Neural cell (in vitro differentiated cells): ENCODE measurements around the gene KRTAP6-2. TPM values are rescaled to one million over a fixed set of nuclear protein-coding genes. Genes with fewer than 3 reads are reported as not detected.

Experiments
- H2AFZ ChIP-seq: fragments of 200-600, 300-800 bp; sonication (generic), shearing (Covaris generic); 2 replicates; pipeline ENCODE4 v1.6.0; 2014; ENCODE audit warnings: low read depth, mild to moderate bottlenecking, antibody characterized with exemption, low read length, moderate library complexity
- H3F3A ChIP-seq: fragments of 200-600 bp; shearing (Covaris generic); 2 replicates; pipeline ENCODE4 v1.6.1; 2016; ENCODE audit warnings: mild to moderate bottlenecking, moderate library complexity, mixed read lengths, antibody characterized with exemption, low read length; ENCODE audit not compliant: insufficient read depth, poor library complexity, severe bottlenecking
- H3K27ac ChIP-seq: fragments of 200-600, 300-800 bp; sonication (generic), shearing (Covaris generic); 2 replicates; pipeline ENCODE4 v1.5.1; 2014; ENCODE audit warnings: mild to moderate bottlenecking, low read length, moderate library complexity
- H3K27me3 ChIP-seq: fragments of 300-800, 200-600 bp; sonication (generic), shearing (Covaris generic); 2 replicates; pipeline ENCODE4 v1.6.0; 2014; ENCODE audit warnings: mild to moderate bottlenecking, low read depth, low read length, moderate library complexity; ENCODE audit not compliant: insufficient read depth
- H3K36me3 ChIP-seq: fragments of 300-800, 200-600 bp; sonication (generic), shearing (Covaris generic); 2 replicates; pipeline ENCODE4 v1.5.1; 2014; ENCODE audit warnings: mild to moderate bottlenecking, antibody characterized with exemption, low read length, moderate library complexity; ENCODE audit not compliant: insufficient read depth
- H3K4me2 ChIP-seq: fragments of 300-800, 200-600 bp; sonication (generic), shearing (Covaris generic); 2 replicates; pipeline ENCODE4 v1.6.0; 2014; ENCODE audit warnings: mild to moderate bottlenecking, low read length
- H3K4me3 ChIP-seq: fragments of 300-800, 200-600 bp; sonication (generic), shearing (Covaris generic); 2 replicates; pipeline ENCODE4 v1.5.1; 2014; ENCODE audit warnings: mild to moderate bottlenecking, low read length, moderate library complexity
- H3K79me2 ChIP-seq: fragments of 200-600 bp; shearing (Covaris generic); replicated peaks from 2 replicates; pipeline ENCODE4 v1.6.0; 2014; ENCODE audit warnings: mild to moderate bottlenecking, low read length, moderate library complexity; ENCODE audit not compliant: insufficient read depth
- H3K9ac ChIP-seq: fragments of 300-800, 200-600 bp; sonication (generic), shearing (Covaris generic); 2 replicates; pipeline ENCODE4 v1.6.1; 2016; ENCODE audit warnings: mild to moderate bottlenecking, low read length, mixed read lengths
- H3K9me2 ChIP-seq: fragments of 200-600 bp; shearing (Covaris generic); 2 replicates; pipeline ENCODE4 v1.6.1; 2016; ENCODE audit warnings: mild to moderate bottlenecking, low read length, mixed read lengths; ENCODE audit not compliant: insufficient read depth
- H3K9me3 ChIP-seq: fragments of 200-600, 300-800 bp; sonication (generic), shearing (Covaris generic); 2 replicates; pipeline ENCODE4 v1.6.1; 2016; ENCODE audit warnings: mild to moderate bottlenecking, mixed run types, low read length, moderate library complexity, mixed read lengths
- H4K20me1 ChIP-seq: fragments of 200-600 bp; shearing (Covaris generic); 2 replicates; pipeline ENCODE4 v1.6.1; 2016; ENCODE audit warnings: mild to moderate bottlenecking, mixed run types; ENCODE audit not compliant: insufficient read depth
- EP300 ChIP-seq: fragments of 450-650 bp; conservative IDR thresholded peaks from 2 replicates; pipeline ENCODE4 v1.6.1; 2014; ENCODE audit warnings: antibody characterized with exemption, mild to moderate bottlenecking, moderate library complexity; ENCODE audit not compliant: poor library complexity, severe bottlenecking
- EZH2 ChIP-seq: fragments of 200-600, 300-800 bp; shearing (Covaris generic), sonication (generic); IDR thresholded peaks from 2 replicates; pipeline ENCODE4 v1.6.1; 2014; ENCODE audit warnings: antibody characterized with exemption, low read length, borderline replicate concordance, mild to moderate bottlenecking; ENCODE audit not compliant: insufficient read depth, poor library complexity, severe bottlenecking
- MXI1 ChIP-seq: fragments of 450-650 bp; conservative IDR thresholded peaks from 2 replicates; pipeline ENCODE4 v1.6.1; 2014; ENCODE audit warnings: antibody characterized with exemption, mild to moderate bottlenecking; ENCODE audit not compliant: poor library complexity, severe bottlenecking
- POLR2AphosphoS5 ChIP-seq: IDR thresholded peaks from 2 replicates; pipeline ENCODE4 v1.6.1; 2012
- RAD21 ChIP-seq: fragments of 450-650 bp; conservative IDR thresholded peaks from 2 replicates; pipeline ENCODE4 v1.6.1; 2014; ENCODE audit warnings: antibody characterized with exemption, mild to moderate bottlenecking, moderate library complexity
- SMC3 ChIP-seq: fragments of 450-650 bp; conservative IDR thresholded peaks from 2 replicates; pipeline ENCODE4 v1.6.1; 2014; ENCODE audit warnings: antibody characterized with exemption, mild to moderate bottlenecking, moderate library complexity; ENCODE audit not compliant: poor library complexity
- TAF1 ChIP-seq: IDR thresholded peaks from 2 replicates; pipeline ENCODE4 v1.6.1; 2012; ENCODE audit warnings: low read depth
- polyA plus RNA-seq: library from polyadenylated mRNA; depleted of rRNA; stranded (reverse); fragments of >200 nt; gene quantifications from 2 replicates; pipeline ENCODE4 v1.2.3, GENCODE V29; 2014
- TF ChIP-seq, protein P1 (sequence below): fragments of 450-650 bp; IDR thresholded peaks from 2 replicates; pipeline ENCODE4 v1.5.1; 2014; ENCODE audit warnings: antibody characterized with exemption, mild to moderate bottlenecking, moderate library complexity; ENCODE audit not compliant: poor library complexity, severe bottlenecking
- TF ChIP-seq, protein P2 (sequence below): IDR thresholded peaks from 2 replicates; pipeline ENCODE4 v1.6.1; 2012; ENCODE audit warnings: borderline replicate concordance

The KRTAP6-2 gene
- polyA plus RNA-seq, 1 donor from 2014 or later, result not detected

DNA sequence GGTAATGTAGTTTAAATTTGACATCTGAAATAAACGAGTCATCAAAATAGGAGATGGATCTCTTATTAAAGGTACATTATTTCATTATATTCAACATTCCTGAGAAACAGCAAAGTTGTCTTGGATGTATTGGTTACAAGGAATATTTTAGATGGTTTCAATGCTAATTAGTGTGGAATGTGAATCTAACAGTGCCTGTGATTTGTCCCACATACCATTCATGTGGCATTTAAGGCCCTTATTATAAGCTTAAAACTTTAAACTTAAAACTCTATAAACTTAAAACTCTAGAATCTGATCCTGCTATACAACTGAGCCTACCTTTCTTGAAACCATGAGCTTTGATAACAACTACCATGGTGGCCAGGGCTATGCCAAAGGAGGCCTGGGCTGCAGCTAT is 2.1 kb upstream of the KRTAP6-2 start, which contains the start of gene KRTAP22-1:
Gene KRTAP22-1 (plus strand): TSS at position 301 of the 400 bp plus-strand sequence.
- no peaks in the 10 kb centered on the region for H3K9me3 ChIP-seq
- H3K27ac ChIP-seq, result no peak within 1 kb of the TSS
- no peak within 1 kb of the TSS for H3K4me3 ChIP-seq
- H3K27me3 ChIP-seq, result no peaks in the 10 kb centered on the region
- H3K9ac ChIP-seq, result no peak within 1 kb of the TSS
- TF ChIP-seq RAD21 (no peak), EZH2 (no peak), MXI1 (no peak), POLR2AphosphoS5 (no peak), TAF1 (no peak), EP300 (no peak), SMC3 (no peak)
- TF ChIP-seq, protein P1, sequence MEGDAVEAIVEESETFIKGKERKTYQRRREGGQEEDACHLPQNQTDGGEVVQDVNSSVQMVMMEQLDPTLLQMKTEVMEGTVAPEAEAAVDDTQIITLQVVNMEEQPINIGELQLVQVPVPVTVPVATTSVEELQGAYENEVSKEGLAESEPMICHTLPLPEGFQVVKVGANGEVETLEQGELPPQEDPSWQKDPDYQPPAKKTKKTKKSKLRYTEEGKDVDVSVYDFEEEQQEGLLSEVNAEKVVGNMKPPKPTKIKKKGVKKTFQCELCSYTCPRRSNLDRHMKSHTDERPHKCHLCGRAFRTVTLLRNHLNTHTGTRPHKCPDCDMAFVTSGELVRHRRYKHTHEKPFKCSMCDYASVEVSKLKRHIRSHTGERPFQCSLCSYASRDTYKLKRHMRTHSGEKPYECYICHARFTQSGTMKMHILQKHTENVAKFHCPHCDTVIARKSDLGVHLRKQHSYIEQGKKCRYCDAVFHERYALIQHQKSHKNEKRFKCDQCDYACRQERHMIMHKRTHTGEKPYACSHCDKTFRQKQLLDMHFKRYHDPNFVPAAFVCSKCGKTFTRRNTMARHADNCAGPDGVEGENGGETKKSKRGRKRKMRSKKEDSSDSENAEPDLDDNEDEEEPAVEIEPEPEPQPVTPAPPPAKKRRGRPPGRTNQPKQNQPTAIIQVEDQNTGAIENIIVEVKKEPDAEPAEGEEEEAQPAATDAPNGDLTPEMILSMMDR, result no peak
- TF ChIP-seq, protein P2, sequence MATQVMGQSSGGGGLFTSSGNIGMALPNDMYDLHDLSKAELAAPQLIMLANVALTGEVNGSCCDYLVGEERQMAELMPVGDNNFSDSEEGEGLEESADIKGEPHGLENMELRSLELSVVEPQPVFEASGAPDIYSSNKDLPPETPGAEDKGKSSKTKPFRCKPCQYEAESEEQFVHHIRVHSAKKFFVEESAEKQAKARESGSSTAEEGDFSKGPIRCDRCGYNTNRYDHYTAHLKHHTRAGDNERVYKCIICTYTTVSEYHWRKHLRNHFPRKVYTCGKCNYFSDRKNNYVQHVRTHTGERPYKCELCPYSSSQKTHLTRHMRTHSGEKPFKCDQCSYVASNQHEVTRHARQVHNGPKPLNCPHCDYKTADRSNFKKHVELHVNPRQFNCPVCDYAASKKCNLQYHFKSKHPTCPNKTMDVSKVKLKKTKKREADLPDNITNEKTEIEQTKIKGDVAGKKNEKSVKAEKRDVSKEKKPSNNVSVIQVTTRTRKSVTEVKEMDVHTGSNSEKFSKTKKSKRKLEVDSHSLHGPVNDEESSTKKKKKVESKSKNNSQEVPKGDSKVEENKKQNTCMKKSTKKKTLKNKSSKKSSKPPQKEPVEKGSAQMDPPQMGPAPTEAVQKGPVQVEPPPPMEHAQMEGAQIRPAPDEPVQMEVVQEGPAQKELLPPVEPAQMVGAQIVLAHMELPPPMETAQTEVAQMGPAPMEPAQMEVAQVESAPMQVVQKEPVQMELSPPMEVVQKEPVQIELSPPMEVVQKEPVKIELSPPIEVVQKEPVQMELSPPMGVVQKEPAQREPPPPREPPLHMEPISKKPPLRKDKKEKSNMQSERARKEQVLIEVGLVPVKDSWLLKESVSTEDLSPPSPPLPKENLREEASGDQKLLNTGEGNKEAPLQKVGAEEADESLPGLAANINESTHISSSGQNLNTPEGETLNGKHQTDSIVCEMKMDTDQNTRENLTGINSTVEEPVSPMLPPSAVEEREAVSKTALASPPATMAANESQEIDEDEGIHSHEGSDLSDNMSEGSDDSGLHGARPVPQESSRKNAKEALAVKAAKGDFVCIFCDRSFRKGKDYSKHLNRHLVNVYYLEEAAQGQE, result no peak
- H4K20me1 ChIP-seq, result no peaks in the 10 kb centered on the region
- no peaks in the 10 kb centered on the region for H3K36me3 ChIP-seq
- H3K4me2 ChIP-seq, result no peak within 1 kb of the TSS
- H3K9me2 ChIP-seq, result no peaks in the 10 kb centered on the region
- H3F3A ChIP-seq, result no peaks in the 10 kb centered on the region
- no peak within 1 kb of the TSS for H2AFZ ChIP-seq
- no peaks in the 10 kb centered on the region for H3K79me2 ChIP-seq

DNA sequence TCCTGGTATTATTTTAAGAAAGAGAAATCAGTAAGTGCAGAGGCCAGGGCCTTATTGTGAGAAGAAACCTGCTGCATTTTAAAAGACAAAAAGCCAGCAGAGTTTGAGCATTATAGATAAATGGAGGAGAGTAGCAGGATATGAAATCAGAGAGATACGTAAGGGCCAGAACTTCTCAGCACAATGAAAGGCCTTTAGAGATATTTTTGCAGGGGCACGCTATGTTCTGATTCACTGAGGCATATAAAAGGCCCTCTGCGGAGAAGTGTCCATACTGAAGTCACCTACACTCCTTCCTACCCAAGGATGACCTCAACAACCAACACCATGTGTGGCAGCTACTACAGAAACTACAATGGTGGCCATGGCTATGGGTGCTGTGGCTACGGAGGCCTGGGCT is 6.6 kb downstream of the KRTAP6-2 start, which contains the start of gene KRTAP6-3:
Gene KRTAP6-3 (plus strand): TSS at position 301 of the 400 bp plus-strand sequence. CDS start 6 bp downstream, at position 307.
- H3K9me2 ChIP-seq, result no peaks in the 10 kb centered on the region
- TF ChIP-seq, protein P1, result no peak
- TF ChIP-seq, protein P2, result no peak
- TF ChIP-seq EZH2 (no peak), SMC3 (no peak)
- no peaks in the 10 kb centered on the region for H3K36me3 ChIP-seq
- no peak within 1 kb of the TSS for H3K27ac ChIP-seq
- H3K9ac ChIP-seq, result no peak within 1 kb of the TSS
- no peaks in the 10 kb centered on the region for H3F3A ChIP-seq
- no peaks in the 10 kb centered on the region for H3K79me2 ChIP-seq
- H3K4me3 ChIP-seq, result no peak within 1 kb of the TSS
- no peaks in the 10 kb centered on the region for H3K27me3 ChIP-seq
- H3K4me2 ChIP-seq, result no peak within 1 kb of the TSS
- no peak within 1 kb of the TSS for H2AFZ ChIP-seq
- no peaks in the 10 kb centered on the region for H4K20me1 ChIP-seq
- no peaks in the 10 kb centered on the region for H3K9me3 ChIP-seq
